Skin of body (tissue), 2 donors: ENCODE measurements around the gene OPA3. TPM values are rescaled to one million over a fixed set of nuclear protein-coding genes. Genes with fewer than 3 reads are reported as not detected.

Source experiments
- DNase-seq: peaks from one replicate; lab custom pipeline; 2025; lab: John Stamatoyannopoulos, UW
- total RNA-seq: library from RNA; depleted of rRNA; stranded (reverse); fragments of >200 nt; gene quantifications from one replicate; pipeline ENCODE4 v1.2.3, GENCODE V29; 2014

OPA3 gene
- total RNA-seq, 1 donor from 2014 or later = 2.6 TPM

DNA sequence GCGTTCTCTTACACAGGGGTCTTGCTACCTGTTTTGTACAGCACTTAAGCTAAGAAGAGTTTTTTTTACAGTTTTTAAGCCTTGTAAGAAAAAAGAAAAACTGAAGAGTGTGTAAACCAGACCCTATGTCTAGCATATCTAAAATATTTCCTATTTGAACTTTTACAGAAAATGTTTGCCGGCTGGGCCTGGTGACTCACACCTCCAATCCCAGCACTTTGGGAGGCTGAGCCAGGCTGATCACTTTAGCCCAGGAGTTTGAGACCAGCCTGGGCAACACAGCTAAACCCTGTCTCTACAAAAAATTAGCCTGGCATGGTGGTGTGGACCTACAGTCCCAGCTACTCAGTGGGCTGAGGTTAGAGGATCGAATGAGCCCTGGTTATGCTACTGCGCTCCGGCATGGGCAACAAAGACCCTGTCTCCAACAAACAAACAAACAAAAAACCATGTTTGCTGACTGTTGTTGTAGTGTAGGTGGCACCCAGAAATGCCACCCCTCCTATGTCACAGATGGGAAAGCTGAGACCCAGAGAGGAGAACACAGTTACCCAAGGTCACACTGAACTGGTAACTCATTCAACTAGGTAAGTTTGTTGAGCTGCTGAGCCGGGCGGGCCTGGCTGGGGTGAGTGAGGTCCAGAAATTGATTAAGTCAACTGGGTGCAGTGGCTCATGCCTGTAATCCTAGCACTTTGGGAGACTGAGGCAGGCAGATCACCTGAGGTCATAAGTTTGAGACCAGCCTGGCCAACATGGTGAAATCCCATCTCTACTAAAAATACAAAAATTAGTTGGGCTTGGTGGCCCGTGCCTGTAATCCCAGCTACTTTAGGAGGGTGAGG lies 79.2 kb downstream of the OPA3 start:
- no peak for DNase-seq

DNA sequence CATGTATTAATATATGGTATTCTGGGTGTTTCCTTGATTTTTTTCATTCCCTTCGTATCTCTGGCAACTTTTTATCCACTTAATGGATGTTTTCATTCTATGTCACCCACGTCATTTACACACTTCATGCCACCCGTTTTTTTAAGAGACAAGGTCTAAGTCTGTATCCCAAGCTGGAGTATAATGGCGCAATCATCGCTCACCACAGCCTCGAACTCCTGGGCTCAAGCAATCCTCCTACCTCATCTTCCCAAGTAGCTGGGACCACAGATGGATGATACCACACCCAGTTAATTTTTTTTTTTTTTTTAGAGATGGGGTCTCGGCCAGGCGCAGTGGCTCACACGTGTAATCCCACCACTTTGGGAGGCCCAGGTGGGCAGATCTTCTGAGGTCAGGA lies 80.7 kb downstream of the OPA3 start:
- no peak for DNase-seq

DNA sequence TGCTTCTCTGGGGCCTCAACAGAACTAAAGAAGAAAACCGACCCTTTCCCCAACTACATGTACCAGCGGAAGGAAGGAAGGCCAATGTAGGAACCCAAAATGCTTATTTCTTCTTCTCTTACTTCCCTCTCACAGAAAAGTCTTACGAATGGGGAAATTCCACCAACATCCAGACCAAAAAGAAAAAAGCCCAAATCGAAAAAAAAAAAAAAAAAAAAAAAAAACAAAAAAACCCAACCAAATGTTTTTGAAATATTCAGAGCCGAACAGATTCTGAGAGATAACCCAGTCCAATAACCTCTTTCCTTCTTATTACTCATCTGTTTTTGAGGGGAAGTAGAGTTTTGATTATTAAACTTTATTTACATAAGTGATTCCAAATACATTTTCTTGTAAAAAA lies 82.5 kb downstream of the OPA3 start:
- DNase-seq = no peak

DNA sequence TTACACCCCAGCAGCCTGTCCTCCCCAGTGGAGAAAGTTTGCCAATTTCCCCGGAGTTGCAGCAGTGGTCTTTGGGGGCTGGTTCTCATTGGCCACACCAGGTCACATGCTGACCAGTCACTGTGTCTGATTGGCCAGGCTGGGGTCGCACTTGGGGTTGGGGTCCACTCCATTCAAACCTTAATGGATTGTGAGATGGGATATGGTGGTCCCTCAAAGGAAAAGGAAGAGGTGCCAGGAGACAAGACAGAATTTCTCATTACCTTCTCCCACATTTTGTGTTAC lies 82.9 kb downstream of the OPA3 start:
- no peak for DNase-seq

DNA sequence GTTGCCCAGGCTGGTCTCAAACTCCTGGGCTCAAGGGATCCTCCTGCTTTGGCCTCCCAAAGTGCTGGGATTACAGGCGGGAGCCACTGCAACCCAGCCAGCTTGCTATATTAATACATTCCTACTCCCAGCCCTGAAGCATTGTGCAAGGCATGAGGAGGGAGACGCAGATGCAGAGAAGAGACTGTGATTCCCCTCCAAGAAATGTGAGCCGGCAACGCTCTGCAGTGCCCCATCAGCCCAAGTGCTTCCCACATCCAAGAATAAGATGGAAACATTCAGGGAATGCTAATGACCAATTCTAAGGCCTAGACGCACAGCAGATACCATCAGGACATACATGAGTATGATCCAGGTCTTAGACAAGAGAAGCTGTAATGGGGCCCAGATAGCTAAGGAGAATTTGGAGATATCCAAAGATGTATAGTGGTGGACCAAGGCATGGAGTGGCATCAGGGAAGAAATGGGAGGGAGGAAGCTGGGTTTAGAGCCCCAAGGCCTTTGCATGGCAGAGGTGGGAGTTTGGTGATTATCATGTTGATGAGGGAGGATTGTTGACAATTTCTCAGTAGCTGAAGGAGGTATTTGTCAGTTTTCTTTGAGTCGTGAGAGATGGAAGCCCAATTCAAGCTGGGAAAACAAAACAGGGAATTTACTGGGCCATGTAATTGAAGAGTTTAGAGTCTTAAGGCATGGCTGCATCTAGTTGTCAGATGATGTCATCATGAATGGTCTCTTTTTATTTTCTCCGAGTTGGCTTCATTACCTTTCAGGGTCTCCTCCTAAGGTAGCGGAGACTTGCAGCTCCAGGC lies 83.5 kb downstream of the OPA3 start:
- DNase-seq = no peak

DNA sequence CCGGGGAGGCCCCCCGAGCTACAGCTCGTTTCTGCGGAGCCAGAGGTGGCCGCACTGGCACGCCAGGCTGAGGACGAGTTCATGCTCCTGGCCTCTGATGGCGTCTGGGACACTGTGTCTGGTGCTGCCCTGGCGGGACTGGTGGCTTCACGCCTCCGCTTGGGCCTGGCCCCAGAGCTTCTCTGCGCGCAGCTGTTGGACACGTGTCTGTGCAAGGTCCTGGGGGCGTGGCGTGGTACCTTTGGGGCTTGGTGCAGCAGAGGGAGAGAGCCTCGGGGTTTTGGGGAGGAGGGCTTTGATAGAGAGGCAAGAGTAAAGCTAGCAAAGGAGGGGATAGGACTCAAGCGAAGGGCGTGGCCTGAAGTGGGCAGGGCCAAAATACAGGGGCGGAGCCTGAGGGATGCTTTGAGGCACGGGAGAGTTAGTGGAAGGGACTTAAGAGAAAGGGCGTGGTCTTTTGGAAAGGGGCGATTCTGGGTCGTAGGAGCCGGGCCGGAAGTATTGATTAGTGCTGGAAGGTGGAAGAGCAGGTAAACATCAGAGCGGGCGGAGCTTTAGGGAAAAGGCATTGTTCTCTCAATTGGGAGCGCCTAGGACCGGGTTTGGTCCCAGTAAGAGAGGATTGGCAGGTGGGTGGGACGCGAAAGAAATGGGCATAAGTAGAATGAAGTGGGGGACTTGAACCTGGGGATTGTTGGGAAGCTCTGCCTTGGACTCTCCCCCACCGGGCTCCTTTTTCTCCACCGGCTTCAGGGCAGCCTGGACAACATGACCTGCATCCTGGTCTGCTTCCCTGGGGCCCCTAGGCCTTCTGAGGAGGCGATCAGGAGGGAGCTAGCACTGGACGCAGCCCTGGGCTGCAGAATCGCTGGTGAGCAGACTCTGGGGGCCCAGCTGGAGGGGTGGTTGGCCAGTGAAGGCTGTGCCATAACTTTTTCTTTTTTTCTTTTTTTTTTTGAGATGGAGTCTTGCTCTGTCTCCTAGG lies 85.1 kb downstream of the OPA3 start:
- DNase-seq = no peak

DNA sequence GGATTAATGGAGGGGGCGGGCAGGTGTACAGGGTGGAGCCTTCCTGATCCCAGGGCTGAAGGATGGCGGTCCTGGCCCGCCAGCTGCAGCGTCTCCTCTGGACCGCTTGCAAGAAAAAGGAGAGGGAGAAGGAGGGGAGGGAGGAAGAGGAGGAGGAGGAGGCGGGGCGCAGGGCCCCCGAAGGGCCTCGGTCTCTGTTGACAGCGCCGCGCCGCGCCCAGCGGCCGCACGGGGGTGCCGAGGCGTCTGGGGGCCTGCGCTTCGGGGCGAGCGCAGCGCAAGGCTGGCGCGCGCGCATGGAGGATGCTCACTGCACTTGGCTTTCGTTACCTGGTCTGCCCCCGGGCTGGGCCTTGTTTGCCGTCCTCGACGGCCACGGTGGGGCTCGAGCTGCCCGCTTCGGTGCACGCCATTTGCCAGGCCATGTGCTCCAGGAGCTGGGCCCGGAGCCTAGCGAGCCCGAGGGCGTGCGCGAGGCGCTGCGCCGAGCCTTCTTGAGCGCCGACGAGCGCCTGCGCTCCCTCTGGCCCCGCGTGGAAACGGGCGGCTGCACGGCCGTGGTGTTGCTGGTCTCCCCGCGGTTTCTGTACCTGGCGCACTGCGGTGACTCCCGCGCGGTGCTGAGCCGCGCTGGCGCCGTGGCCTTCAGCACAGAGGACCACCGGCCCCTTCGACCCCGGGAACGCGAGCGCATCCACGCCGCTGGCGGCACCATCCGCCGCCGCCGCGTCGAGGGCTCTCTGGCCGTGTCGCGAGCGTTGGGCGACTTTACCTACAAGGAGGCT lies 86.0 kb downstream of the OPA3 start, which contains the start of gene PPM1N:
PPM1N (plus strand) TSS at position 33 of the 785 bp plus-strand sequence; CDS start at position 63, 30 bp downstream.
- DNase-seq = no peak

DNA sequence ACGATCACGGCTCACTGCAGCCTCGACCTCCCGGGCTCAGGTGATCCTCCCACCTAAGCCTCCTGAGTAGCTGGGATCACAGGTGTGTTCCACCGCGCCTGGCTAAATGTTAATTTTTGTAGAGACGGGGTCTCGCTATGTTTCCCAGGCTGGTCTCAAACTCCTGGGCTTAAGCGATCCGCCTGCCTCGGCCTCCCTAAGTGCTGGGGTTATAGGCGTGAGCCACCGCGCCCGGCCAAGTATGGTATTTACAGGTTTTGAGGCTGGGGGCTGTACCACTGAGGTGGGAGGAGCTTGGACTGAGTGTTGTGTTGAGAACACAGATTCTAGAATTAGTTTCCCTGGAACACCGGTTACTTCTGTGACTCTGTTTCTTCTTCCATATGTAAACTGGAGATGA lies 86.8 kb downstream of the OPA3 start:
- no peak for DNase-seq

DNA sequence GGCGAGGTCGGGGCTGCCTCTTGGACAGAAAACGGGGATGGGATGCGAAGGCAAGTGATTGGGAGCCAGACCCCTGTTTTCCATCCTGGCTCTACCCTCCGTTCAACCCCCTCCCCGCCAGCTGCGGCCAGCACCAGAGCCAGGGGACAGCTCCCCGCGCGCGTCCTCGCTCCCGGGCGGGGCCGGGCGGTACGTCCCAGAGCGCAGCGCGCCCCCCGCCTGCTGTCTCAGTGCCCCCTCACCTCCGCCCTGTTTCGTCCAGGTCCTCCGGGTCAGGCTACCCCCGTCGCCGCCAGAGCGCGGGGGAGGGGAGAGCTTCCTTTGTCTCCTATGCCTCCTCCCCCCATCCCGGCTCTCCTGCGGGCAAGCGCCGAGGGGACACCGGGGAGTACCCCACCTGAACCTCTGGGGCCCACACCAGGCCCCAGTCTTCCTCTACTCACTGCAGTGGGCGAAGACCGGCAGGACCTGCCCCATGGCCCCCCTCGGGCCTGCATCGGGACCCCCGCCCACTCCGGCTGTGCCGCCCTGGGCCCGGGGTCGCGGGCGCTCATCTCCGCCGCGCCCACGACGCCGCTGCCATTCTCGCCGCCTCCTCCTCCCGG lies 88.2 kb downstream of the OPA3 start:
- DNase-seq = no peak

DNA sequence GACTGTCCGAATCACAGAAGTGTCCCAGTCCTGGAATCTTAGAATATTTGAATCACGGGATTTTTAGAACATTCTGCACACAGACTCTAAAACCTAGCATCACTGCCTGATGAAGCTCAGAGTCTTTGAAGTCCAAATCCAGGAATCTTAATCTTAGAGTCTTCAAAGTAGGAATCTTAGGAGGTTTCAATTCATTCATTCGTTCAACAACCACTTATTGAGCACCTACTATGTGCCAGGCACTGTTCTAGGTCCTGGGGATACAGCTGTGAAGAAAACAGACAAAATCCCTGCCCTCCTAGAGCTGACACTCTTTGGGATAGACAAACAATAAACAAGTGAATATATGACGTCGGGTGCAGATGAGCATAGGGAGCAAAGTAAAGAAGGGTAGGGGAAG lies 89.4 kb downstream of the OPA3 start:
- DNase-seq = no peak

DNA sequence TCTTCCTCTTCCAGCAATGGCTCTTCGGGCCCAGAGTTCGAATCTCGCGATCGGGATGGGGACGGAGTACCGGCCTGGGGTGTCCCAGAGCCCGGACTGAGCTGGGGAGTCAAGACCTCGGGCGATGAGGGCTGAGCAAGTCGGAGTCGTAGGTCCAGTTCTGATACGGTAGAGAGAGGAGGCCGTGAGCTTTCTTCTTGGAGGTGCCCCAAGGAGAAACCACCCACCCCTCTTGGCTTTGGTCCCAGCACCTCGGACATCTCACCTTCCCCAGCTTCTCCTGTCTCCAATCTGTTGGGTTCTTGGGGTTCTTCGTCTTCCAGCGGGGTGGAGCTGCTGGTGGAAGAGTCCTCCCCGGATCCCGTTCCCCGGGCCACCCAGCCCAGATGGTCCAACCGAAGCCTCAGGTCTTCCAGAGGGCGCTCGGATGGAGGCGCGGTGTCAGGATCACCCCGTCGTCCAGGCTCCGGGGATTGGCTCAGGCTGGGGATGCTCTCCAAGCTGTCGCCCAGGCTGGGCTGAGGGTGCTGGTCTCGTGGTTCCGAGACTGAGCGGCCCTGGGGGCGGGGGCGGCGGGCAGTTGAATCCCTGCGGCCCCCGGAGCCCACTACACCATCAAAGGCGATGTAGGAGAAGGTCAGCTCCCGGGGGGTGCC lies 90.2 kb downstream of the OPA3 start:
- DNase-seq = no peak

DNA sequence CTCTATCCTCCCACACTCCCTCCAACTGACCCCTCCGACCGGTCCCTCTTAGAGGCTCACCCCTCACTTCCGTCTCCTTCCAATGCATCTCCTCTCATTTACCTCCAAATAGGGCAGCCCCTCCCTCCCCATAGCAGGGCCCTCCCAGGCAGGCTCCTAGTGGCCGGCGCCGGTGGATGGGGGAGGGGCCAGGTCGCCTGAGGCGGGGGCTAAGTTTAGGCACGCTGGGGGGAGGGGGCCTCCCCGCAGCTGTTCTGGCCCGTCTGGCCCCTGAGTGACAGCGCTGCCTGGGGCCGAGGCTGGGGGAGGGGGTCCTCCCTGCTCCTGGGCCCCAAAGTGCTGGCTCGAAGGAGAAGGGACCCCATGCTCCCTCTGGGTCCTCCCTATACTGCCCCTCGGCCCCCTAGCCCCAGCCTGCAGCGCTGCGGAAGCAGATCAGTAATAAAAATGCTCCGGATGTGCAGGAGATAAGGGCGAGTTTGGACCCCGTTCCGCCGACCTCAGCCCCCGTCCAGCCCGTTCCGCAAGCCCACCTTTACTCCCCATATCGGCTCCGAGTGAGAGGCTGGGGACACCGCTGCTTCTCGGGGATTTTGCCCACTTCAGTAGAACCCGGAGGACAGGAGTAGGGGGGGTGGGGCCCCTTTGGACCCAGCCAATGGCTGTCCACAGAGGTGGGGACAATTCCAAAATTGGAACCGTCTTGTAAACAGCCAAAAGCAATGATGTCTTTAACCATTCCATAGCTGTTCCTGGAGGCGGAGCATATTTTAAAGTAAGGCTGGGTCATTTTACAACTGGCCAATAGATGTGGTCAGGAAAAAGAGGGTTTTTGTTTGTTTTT lies 91.8 kb downstream of the OPA3 start:
- peak; percentile 30 for DNase-seq

DNA sequence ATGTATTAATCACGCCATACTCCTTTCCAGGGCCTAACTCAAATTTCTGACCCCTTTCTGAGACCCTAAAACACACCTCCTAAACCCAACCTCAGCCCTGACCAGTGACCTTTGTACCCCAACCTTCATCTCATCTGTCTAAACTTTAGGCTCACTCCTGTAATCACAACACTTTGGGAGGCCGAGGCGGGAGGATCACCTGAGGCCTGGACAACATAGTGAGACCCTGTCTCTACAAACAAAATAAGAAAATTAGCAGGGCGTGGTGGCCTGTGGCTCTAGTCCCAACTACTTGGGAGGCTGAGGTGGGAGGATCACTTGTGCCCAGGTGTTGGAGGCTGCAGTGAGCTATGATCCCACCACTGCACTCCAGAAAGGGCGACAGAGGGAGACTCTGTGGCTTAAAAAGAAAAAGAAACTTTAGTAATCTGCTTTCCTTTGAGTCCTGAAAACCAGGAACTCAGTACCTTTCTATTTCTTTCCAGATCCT lies 92.4 kb downstream of the OPA3 start:
- no peak for DNase-seq

DNA sequence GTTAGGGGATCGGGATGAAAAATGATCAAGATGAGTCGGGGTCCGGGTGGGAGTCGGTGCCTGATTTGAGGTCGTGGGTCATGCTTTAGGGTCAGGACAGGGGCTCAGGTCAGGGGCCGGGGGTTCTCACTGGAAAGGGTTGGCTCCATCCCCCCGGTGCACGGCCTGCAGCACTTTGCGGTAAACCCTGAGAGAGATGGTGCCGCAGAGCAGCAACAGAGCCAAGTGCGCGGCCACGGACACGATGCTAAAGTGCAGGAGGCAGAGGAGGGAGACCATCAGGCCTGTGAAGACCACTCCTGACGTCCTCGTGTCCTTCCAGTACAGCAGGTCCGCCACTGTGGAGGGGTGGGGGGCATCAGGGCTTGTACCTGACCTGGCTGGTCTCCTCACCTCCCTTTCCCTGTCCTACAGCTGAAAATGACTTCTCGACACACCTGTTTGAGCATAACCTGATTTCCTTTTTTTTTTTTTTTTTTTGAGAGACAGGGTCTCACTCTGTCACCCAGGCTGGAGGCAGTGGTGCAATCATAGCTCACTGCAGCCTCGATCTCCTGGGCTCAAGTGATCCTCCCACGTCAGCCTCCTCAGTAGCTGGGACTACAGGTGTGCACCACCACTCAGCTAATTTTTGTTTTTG lies 95.3 kb downstream of the OPA3 start:
- DNase-seq = no peak

DNA sequence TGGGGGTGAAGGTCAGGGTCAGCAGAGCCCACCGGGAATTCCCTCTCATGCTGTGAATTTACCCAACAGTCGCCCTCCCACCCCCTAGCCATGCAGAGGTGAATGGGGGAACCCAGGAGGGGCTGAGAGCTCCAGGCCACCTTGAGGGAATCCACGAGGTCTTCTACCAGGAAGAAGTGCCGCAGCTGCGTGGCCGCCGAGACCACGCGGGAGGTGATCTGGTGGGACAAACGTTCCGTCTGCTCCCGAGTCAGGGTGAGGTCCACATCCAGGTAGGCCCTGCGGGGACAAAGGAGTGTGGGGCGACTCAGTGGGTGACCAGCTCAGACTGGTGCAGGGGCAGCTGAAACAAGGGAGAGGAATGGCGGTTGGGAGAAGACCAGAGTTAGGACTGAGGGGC lies 95.9 kb downstream of the OPA3 start:
- DNase-seq = no peak

DNA sequence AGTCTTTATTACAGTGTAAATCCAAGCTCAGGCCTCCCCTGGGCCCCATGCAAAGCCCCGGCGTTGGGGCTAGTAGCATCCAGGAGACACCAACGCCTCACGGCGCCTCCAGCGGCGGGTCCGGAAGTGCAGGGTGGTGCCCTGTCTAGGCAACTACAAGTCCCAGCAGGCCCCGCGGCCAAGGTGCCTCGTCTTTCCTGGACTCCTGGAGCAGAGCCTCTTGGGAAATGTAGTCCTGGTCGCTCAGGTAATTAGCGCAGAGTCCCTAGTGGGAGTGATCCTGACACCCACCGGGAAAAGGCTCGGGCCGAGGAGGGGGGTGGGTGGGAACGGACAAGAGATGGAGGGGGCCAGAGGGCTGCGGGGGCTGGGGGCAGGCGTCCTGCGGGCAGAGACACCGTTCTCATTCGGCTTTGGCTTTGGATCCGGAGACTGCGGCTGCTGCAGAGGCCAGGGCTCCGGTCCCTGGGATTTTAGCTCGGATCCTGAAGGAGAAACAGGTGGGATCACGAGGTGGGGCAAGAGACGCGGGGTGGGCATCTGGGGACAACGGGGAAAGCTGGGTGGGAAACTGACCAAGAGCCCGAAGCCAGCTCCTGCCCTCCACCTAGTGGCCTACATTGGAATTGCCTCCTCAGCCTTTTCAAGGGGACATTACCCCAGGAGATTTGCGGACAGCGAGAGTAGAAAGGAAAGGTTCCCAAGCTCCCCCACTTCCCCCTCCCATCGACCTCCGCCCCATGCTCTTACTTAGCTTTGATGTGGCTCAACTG lies 99.1 kb downstream of the OPA3 start:
- DNase-seq = peak; percentile 93

DNA sequence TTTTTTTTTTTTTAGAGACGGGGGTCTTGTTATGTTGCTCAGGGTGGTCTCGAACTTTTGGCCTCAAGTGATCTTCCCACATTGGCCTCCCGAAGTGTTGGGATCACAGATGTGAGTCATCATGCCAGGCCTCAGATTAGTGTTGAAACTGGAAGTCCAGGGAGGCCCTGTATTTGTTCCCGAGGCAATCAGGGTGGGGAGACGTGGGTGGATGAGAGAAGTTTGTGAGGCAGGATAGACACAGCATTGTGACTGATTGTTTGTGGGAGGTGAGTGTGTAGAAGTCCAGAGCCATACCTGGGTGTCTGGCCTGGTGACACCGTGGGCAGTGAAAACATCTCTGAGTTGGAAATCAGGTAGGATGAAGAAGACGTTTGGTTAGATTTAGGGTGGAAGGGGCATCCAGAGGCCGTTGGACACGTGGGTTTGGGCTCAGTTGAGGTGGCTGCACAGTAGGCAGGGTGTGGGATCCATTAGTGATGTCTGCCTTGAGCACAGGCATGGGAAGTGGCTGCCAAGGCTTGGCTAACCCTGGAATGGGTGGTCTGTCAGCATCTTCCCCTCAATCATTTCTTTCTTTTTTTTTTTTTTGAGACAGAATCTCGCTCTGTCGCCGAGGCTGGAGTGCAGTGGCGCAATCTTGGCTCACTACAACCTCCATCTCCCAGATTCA lies 100.2 kb downstream of the OPA3 start:
- no peak for DNase-seq
